HEK293T (cell line): Measurements from ENCODE around the gene FAM43A.

ENCODE experiments used
- ARNT ChIP-seq: fragments of 450-650 bp; IDR thresholded peaks from 2 replicates; pipeline ENCODE4 v1.6.1; 2017; ENCODE audit warnings: mild to moderate bottlenecking
- BHLHE40 ChIP-seq: fragments of 450-650 bp; IDR thresholded peaks from 2 replicates; pipeline ENCODE4 v1.6.1; 2016; ENCODE audit warnings: mild to moderate bottlenecking, moderate library complexity, borderline replicate concordance
- FOXA1 ChIP-seq: fragments of 450-650 bp; IDR thresholded peaks from 2 replicates; pipeline ENCODE4 v1.6.1; 2016; ENCODE audit warnings: mild to moderate bottlenecking
- FOXK2 ChIP-seq: fragments of 450-650 bp; IDR thresholded peaks from 2 replicates; pipeline ENCODE4 v1.6.1; 2016; ENCODE audit warnings: mild to moderate bottlenecking
- FOXM1 ChIP-seq: fragments of 450-650 bp; IDR thresholded peaks from 2 replicates; pipeline ENCODE4 v1.6.1; 2017; ENCODE audit warnings: mild to moderate bottlenecking, borderline replicate concordance
- HDGF ChIP-seq: fragments of 450-650 bp; IDR thresholded peaks from 2 replicates; pipeline ENCODE4 v1.6.1; 2017; ENCODE audit warnings: antibody characterized with exemption, borderline replicate concordance
- L3MBTL2 ChIP-seq: fragments of 450-650 bp; conservative IDR thresholded peaks from 2 replicates; pipeline ENCODE4 v1.6.1; 2016; ENCODE audit warnings: mild to moderate bottlenecking
- LEF1 ChIP-seq: fragments of 450-650 bp; IDR thresholded peaks from 2 replicates; pipeline ENCODE4 v1.6.1; 2017; ENCODE audit warnings: mild to moderate bottlenecking, borderline replicate concordance
- NFRKB ChIP-seq: fragments of 450-650 bp; IDR thresholded peaks from 2 replicates; pipeline ENCODE4 v1.6.1; 2016; ENCODE audit warnings: mild to moderate bottlenecking, moderate library complexity
- SP1 ChIP-seq: fragments of 450-650 bp; IDR thresholded peaks from 2 replicates; pipeline ENCODE4 v1.6.1; 2017
- SUZ12 ChIP-seq: fragments of 450-650 bp; IDR thresholded peaks from 2 replicates; pipeline ENCODE4 v1.6.1; 2016; ENCODE audit warnings: mild to moderate bottlenecking
- TARDBP ChIP-seq: fragments of 450-650 bp; IDR thresholded peaks from 2 replicates; pipeline ENCODE4 v1.6.1; 2016
- ZNF384 ChIP-seq: fragments of 450-650 bp; IDR thresholded peaks from 2 replicates; pipeline ENCODE4 v1.6.1; 2016
- TF ChIP-seq, protein P1 (sequence below): fragments of 450-650 bp; IDR thresholded peaks from 2 replicates; pipeline ENCODE4 v1.6.1; 2016

DNA sequence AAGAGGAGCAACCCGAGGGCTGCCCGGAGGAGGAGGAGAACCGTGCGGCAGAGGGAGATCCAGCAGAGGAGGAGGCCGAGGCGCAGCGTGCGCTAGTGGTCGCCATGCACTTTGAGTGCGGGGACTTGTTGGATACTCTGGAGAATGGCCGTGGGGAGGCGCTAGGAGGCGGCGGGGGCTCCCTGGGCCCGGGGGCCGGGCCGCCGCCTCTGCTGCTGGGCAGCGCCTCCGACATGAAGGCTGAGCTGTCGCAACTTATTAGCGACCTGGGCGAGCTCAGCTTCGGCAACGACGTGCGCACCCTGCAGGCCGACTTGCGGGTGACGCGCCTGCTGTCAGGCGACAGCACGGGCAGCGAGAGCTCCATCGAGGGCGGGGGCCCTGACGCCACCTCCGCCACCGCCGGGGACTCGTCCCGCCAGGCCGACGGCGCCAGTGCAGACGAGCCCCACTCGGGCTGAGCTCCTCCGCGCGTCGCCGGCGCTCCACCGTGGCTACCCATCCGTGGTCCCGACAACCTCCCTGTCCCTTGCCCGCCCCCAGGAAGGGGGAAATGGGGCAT is 2.0 kb downstream of the FAM43A start:
- TF ChIP-seq BHLHE40 (no peak), ARNT (no peak), FOXA1 (no peak), L3MBTL2 (no peak), SP1 (no peak), FOXK2 (no peak), FOXM1 (no peak), TARDBP (no peak), LEF1 (no peak), SUZ12 (no peak), HDGF (no peak), ZNF384 (no peak), NFRKB (no peak)
- TF ChIP-seq, protein P1, sequence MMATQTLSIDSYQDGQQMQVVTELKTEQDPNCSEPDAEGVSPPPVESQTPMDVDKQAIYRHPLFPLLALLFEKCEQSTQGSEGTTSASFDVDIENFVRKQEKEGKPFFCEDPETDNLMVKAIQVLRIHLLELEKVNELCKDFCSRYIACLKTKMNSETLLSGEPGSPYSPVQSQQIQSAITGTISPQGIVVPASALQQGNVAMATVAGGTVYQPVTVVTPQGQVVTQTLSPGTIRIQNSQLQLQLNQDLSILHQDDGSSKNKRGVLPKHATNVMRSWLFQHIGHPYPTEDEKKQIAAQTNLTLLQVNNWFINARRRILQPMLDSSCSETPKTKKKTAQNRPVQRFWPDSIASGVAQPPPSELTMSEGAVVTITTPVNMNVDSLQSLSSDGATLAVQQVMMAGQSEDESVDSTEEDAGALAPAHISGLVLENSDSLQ: no peak
